ENCODE results near the gene NUFIP1. TPM values are rescaled to one million over a fixed set of nuclear protein-coding genes. Genes with fewer than 3 reads are reported as not detected.
A peak's percentile ranks its signal among the peaks of the same experiment; 100 is the strongest.

The NUFIP1 gene
- total and polyA plus RNA-seq, 2 experiments from 2014 or later: 7.7 to 23.9 TPM

DNA sequence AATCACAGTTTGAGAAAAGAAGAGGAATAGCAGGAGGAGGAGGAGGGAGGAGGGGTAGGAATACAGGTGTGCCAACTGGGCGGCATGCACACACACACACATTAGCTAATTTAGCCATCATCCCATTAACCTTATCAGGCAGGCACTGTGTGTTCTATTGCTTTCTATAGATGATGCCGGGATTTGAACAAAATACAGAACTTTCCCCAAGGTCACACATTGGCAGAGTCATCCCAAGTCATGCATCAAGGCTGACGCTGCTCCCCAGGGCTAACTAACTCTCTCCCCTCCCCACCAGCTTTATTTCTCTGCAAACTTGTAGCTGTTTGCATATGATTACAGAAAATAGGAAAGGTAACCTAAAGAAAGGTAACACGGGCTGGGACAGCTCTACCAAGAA, 83.0 kb downstream of the NUFIP1 start:
- Histone ChIP-seq H3K27ac (ENCODE audit: low read depth) (no peak overlapping the region), H3F3A (replicated peaks; ENCODE audit: low read depth) (no peaks in the 10 kb centered on the region), H3K9me2 (ENCODE audit: insufficient read depth) (no peaks in the 10 kb centered on the region; the same call in none of the 2 replicates), H2AFZ (peak overlapping the region; percentile 84), H3K4me1 (ENCODE audit: insufficient read depth) (peaks cover 6% of the 10 kb centered on the region), H4K20me1 (replicated peaks; ENCODE audit: insufficient read depth) (no peaks in the 10 kb centered on the region), H3K79me2 (replicated peaks; ENCODE audit: insufficient read depth) (no peaks in the 10 kb centered on the region), H3K4me2 (no peak overlapping the region), H3K4me3 (no peak overlapping the region), H3K36me3 (ENCODE audit: insufficient read depth) (no peaks in the 10 kb centered on the region), H3K27me3 (ENCODE audit: insufficient read depth) (no peaks in the 10 kb centered on the region)
- no peak overlapping the region for H3K4me3 Mint-ChIP-seq
- peaks cover 13% of the 10 kb centered on the region; the same call in 2 of the 3 replicates for H3K9me3 Mint-ChIP-seq
- no peak for ATAC-seq
- DNase-seq (ENCODE audit: low spot score): no peak
- peaks cover 35% of the 10 kb centered on the region for H3K4me1 Mint-ChIP-seq
- TF ChIP-seq STAT1 (IDR thresholded peaks at IDR 0.05; ENCODE audit: unreplicated experiment) (no peak), ZNF331 (CRISPR knock-in tag; IDR thresholded peaks at IDR 0.05; ENCODE audit: low read depth) (no peak), POLR2AphosphoS5 (IDR thresholded peaks at IDR 0.05; ENCODE audit: low read depth) (no peak), CREB1 (CRISPR knock-in tag; IDR thresholded peaks at IDR 0.05; ENCODE audit: low read depth) (no peak), ZNF114 (CRISPR knock-in tag; IDR thresholded peaks at IDR 0.05) (no peak), EZH2 (IDR thresholded peaks at IDR 0.05; ENCODE audit: low read depth, unreplicated experiment) (no peak), NANOG (IDR thresholded peaks at IDR 0.05; ENCODE audit: borderline replicate concordance) (no peak), JUNB (IDR thresholded peaks at IDR 0.05; ENCODE audit: unreplicated experiment) (no peak), CTCF (conservative IDR thresholded peaks at IDR 0.05; ENCODE audit: low read depth in 2 of 2) (no peak), EZH2phosphoT487 (IDR thresholded peaks at IDR 0.05; ENCODE audit: unreplicated experiment) (no peak), REST (IDR thresholded peaks at IDR 0.05; ENCODE audit: unreplicated experiment) (no peak)
- TF ChIP-seq, protein P1, sequence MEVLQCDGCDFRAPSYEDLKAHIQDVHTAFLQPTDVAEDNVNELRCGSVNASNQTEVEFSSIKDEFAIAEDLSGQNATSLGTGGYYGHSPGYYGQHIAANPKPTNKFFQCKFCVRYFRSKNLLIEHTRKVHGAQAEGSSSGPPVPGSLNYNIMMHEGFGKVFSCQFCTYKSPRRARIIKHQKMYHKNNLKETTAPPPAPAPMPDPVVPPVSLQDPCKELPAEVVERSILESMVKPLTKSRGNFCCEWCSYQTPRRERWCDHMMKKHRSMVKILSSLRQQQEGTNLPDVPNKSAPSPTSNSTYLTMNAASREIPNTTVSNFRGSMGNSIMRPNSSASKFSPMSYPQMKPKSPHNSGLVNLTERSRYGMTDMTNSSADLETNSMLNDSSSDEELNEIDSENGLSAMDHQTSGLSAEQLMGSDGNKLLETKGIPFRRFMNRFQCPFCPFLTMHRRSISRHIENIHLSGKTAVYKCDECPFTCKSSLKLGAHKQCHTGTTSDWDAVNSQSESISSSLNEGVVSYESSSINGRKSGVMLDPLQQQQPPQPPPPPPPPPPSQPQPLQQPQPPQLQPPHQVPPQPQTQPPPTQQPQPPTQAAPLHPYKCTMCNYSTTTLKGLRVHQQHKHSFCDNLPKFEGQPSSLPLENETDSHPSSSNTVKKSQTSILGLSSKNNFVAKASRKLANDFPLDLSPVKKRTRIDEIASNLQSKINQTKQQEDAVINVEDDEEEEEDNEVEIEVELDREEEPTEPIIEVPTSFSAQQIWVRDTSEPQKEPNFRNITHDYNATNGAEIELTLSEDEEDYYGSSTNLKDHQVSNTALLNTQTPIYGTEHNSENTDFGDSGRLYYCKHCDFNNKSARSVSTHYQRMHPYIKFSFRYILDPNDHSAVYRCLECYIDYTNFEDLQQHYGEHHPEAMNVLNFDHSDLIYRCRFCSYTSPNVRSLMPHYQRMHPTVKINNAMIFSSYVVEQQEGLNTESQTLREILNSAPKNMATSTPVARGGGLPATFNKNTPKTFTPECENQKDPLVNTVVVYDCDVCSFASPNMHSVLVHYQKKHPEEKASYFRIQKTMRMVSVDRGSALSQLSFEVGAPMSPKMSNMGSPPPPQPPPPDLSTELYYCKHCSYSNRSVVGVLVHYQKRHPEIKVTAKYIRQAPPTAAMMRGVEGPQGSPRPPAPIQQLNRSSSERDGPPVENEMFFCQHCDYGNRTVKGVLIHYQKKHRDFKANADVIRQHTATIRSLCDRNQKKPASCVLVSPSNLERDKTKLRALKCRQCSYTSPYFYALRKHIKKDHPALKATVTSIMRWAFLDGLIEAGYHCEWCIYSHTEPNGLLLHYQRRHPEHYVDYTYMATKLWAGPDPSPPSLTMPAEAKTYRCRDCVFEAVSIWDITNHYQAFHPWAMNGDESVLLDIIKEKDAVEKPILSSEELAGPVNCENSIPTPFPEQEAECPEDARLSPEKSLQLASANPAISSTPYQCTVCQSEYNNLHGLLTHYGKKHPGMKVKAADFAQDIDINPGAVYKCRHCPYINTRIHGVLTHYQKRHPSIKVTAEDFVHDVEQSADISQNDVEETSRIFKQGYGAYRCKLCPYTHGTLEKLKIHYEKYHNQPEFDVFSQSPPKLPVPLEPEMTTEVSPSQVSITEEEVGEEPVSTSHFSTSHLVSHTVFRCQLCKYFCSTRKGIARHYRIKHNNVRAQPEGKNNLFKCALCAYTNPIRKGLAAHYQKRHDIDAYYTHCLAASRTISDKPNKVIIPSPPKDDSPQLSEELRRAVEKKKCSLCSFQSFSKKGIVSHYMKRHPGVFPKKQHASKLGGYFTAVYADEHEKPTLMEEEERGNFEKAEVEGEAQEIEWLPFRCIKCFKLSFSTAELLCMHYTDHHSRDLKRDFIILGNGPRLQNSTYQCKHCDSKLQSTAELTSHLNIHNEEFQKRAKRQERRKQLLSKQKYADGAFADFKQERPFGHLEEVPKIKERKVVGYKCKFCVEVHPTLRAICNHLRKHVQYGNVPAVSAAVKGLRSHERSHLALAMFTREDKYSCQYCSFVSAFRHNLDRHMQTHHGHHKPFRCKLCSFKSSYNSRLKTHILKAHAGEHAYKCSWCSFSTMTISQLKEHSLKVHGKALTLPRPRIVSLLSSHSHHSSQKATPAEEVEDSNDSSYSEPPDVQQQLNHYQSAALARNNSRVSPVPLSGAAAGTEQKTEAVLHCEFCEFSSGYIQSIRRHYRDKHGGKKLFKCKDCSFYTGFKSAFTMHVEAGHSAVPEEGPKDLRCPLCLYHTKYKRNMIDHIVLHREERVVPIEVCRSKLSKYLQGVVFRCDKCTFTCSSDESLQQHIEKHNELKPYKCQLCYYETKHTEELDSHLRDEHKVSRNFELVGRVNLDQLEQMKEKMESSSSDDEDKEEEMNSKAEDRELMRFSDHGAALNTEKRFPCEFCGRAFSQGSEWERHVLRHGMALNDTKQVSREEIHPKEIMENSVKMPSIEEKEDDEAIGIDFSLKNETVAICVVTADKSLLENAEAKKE (CRISPR knock-in tag; IDR thresholded peaks at IDR 0.05): no peak
- TF ChIP-seq, protein P2, sequence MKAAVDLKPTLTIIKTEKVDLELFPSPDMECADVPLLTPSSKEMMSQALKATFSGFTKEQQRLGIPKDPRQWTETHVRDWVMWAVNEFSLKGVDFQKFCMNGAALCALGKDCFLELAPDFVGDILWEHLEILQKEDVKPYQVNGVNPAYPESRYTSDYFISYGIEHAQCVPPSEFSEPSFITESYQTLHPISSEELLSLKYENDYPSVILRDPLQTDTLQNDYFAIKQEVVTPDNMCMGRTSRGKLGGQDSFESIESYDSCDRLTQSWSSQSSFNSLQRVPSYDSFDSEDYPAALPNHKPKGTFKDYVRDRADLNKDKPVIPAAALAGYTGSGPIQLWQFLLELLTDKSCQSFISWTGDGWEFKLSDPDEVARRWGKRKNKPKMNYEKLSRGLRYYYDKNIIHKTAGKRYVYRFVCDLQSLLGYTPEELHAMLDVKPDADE (IDR thresholded peaks at IDR 0.05): no peak
- no peak overlapping the region for H3K27ac Mint-ChIP-seq
- H3K27me3 Mint-ChIP-seq (ENCODE audit: insufficient read depth, low read depth, poor library complexity): peaks cover 7% of the 10 kb centered on the region
- H3K36me3 Mint-ChIP-seq (ENCODE audit: low read depth): 0 out of 3 replicates have a peak, but pooled peaks cover 8% of the 10 kb centered on the region
